Epithelial cell of esophagus (primary cell): ENCODE data around the gene S1PR1.

ENCODE experiments used
- DNase-seq: peaks from one replicate; pipeline ENCODE4 v3.0.0; 2010; ENCODE audit warnings: low read depth
- H3K4me3 ChIP-seq: 2 replicates; pipeline ENCODE4 v1.5.1; 2011; ENCODE audit warnings: mild to moderate bottlenecking, low read length, control low read depth
- TF ChIP-seq, protein P1 (sequence below): IDR thresholded peaks from 2 replicates; pipeline ENCODE4 v1.5.1; 2011; ENCODE audit warnings: low read depth, mild to moderate bottlenecking, low read length, control low read depth, inconsistent platforms; ENCODE audit not compliant: insufficient read depth; ENCODE audit errors: missing control alignments

S1PR1 gene

DNA sequence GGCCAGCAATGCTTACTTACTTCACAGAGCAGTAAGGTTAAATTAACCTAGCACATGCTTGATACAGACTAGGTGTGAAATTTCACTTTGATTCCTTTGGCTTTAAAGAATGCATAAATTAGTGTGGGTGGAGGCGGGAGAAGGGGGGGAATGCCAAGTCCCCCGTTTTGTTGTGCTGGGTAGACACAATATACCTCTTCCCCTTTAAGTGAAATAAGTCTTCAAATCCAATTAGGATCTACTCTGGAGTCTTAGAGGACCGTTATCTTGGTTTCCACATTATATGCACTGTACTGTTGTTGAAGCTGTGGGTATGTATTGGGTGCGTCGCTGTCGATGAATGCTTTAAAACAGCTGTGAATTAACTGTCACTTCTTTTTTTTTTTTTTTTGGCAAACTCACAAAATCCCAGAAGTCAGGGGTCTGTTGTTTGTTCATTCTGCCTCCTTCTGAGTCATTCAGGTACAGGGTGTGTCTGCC, 1.6 kb upstream of the S1PR1 start:
- H3K4me3 ChIP-seq: peak overlapping the region; percentile 54

DNA sequence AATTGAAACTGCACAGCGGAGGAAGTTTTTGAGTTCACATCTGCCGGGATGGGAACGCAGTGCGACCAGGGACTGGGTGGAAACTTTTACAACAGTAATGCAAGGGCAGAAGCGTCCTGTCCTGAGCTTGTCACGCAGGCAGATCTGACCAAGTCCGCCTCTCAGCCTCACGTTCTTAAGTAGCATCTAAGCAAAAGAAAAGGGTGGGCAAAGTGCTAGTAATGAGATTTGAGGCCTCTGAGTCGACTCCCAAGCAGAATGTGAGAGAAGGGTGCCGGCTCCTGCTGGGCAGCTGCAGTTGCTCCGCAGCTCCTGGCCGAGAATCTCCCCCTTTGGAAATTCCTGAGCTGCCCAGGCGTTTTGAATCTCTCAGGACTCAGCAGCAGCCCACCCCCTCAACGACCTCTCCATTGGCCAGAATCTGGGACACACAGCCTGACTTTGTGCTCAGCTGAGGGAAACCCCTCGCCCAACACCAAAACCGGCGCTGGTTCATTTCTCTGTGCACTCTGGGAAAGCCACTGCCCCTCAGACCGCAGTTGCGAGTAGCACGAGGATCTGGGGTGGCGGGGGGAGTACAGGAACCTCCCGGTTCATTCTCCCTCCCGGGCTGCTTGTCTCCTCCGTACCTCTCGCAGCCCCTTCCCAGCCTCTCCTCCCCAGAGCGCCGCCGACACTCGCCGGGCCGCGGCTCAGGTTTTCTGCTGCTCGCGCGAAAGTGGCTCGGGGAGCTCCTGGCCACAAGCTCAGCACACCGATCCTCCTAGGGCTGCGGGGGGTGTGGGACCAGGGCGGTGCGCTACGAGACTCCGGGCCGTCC, 913 bp upstream of the S1PR1 start:
- peak; percentile 36 for DNase-seq
- H3K4me3 ChIP-seq: peak overlapping the region; percentile 54
- TF ChIP-seq, protein P1, sequence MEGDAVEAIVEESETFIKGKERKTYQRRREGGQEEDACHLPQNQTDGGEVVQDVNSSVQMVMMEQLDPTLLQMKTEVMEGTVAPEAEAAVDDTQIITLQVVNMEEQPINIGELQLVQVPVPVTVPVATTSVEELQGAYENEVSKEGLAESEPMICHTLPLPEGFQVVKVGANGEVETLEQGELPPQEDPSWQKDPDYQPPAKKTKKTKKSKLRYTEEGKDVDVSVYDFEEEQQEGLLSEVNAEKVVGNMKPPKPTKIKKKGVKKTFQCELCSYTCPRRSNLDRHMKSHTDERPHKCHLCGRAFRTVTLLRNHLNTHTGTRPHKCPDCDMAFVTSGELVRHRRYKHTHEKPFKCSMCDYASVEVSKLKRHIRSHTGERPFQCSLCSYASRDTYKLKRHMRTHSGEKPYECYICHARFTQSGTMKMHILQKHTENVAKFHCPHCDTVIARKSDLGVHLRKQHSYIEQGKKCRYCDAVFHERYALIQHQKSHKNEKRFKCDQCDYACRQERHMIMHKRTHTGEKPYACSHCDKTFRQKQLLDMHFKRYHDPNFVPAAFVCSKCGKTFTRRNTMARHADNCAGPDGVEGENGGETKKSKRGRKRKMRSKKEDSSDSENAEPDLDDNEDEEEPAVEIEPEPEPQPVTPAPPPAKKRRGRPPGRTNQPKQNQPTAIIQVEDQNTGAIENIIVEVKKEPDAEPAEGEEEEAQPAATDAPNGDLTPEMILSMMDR: no peak

More for the DNA sequence above, 1.6 kb upstream of the S1PR1 start:
- DNase-seq: no peak
- TF ChIP-seq, protein P1: no peak

DNA sequence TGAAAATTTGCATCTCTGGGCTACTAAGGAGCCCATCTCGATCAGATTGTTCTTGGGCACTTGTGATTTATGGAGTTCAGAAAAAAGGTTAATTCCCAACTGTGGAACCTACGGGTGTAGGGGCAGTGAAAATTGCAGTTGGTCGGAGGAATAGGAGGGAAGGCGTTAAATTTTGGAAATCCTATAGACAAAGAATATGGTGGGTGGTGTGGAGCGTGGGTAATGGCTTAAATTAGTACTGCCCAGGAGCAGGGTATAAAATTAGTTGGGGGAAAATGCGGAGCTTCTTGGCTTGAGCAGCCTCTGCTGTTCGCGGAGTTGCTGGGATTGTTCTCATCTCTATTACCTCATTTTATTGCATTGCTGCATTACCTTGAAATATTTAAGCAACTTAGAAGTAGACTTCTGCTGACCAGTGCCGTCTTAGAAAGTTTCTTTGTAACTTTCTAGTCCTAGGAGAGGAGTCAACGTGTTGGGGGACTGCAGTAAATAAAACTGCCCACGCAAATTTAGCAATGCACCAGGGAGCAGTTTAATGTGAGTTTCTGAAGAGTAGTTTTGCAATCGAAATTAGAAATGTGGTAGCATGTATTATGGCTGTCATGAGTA, 514 bp downstream of the S1PR1 start:
- peak overlapping the region; percentile 54 for H3K4me3 ChIP-seq
- TF ChIP-seq, protein P1: no peak
- peak; percentile 32 for DNase-seq

DNA sequence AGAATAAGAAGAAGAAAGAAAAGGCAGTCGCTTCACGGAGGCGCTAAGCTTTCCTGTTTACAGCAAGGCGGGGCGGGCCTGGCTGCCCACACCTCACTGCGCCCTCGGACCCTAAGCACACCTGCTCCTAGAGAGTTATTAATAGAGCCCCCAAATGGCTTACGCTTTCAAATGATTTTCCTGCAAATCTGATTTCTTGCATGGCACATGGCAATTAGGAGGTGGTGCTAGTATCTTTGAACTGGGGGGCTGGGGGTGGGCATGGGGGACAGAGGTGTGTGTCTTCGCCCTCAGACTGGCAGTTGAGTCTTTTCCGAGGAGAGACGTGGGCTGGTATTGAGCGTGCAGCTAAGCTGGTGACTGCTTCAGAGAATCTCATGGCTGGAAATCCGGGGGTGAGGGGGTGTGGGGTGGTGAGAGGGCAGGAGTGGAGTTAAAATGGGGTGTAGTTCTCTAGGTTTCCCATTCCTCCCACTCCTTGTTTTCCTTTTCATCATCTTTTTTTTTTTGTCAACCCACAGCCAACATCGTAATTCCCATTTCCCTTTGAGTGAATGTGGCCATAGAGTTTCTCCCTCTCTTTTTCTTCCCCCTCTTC, 1.3 kb downstream of the S1PR1 start:
- H3K4me3 ChIP-seq: no peak overlapping the region
- TF ChIP-seq, protein P1: no peak
- no peak for DNase-seq

DNA sequence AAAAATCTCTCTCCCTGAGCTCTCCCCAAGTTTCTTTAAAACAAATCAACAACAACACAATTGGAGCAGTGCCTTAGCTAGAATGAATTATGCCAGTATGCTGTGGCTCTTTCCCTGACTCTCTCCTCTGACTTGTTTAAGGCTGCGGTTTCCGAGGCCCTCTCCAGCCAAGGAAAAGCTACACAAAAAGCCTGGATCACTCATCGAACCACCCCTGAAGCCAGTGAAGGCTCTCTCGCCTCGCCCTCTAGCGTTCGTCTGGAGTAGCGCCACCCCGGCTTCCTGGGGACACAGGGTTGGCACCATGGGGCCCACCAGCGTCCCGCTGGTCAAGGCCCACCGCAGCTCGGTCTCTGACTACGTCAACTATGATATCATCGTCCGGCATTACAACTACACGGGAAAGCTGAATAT, 1.9 kb downstream of the S1PR1 start:
- peak; percentile 89 for DNase-seq
- no peak overlapping the region for H3K4me3 ChIP-seq
- TF ChIP-seq, protein P1: peak; percentile 97

DNA sequence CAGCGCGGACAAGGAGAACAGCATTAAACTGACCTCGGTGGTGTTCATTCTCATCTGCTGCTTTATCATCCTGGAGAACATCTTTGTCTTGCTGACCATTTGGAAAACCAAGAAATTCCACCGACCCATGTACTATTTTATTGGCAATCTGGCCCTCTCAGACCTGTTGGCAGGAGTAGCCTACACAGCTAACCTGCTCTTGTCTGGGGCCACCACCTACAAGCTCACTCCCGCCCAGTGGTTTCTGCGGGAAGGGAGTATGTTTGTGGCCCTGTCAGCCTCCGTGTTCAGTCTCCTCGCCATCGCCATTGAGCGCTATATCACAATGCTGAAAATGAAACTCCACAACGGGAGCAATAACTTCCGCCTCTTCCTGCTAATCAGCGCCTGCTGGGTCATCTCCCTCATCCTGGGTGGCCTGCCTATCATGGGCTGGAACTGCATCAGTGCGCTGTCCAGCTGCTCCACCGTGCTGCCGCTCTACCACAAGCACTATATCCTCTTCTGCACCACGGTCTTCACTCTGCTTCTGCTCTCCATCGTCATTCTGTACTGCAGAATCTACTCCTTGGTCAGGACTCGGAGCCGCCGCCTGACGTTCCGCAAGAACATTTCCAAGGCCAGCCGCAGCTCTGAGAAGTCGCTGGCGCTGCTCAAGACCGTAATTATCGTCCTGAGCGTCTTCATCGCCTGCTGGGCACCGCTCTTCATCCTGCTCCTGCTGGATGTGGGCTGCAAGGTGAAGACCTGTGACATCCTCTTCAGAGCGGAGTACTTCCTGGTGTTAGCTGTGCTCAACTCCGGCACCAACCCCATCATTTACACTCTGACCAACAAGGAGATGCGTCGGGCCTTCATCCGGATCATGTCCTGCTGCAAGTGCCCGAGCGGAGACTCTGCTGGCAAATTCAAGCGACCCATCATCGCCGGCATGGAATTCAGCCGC, 2.5 kb downstream of the S1PR1 start:
- TF ChIP-seq, protein P1: no peak
- DNase-seq: no peak
- no peak overlapping the region for H3K4me3 ChIP-seq
